ENCODE measurements around the gene HSFX4.
A peak's percentile ranks its signal among the peaks of the same experiment; 100 is the strongest.
"Not testable (repeated sequence)": the region's sequence is repeated elsewhere in the genome, so short reads cannot be mapped to it uniquely, and the experiment has no call there.

Gene HSFX4

DNA sequence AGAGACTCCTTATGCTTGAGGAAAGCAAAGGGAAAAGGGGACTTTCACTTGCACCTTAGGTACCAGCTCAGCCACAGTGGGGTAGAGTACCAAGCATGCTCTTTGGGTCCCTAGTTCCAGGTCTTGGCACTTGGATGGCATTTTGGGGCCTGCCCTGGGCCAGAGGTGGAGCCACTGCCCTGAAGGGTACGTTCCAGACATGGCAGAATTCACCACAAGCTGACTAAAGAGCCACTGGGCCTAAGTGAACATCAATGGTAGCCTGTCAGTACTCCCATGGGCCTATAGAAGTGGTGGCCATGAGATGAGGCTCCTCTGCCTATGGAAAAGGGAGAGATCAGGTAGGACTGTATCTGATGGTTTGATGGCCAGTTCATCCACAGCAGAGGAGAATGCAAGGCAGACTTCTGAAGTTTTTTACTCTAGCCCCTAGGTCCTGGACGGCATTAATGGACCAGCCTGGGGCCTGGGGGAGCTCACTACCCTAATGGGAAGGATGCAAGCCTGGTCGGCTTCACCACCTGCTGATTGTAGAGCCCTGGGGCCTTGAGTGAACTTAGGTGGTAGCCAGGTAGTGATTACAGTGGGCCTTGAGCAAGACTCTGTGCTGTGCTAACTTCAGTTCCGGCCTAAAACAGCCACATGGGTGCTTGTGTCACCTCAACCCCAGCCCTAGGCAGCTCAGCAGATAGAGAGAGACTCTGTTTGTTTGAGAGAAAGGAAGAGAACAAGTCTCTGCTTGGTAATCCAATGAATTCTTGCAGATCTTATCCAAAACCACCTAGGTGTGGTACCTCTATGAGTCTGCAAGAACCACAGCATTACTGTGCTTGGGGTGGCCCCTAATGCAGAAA, 19.8 kb upstream of the HSFX4 start:
- TF ChIP-seq, protein P1, sequence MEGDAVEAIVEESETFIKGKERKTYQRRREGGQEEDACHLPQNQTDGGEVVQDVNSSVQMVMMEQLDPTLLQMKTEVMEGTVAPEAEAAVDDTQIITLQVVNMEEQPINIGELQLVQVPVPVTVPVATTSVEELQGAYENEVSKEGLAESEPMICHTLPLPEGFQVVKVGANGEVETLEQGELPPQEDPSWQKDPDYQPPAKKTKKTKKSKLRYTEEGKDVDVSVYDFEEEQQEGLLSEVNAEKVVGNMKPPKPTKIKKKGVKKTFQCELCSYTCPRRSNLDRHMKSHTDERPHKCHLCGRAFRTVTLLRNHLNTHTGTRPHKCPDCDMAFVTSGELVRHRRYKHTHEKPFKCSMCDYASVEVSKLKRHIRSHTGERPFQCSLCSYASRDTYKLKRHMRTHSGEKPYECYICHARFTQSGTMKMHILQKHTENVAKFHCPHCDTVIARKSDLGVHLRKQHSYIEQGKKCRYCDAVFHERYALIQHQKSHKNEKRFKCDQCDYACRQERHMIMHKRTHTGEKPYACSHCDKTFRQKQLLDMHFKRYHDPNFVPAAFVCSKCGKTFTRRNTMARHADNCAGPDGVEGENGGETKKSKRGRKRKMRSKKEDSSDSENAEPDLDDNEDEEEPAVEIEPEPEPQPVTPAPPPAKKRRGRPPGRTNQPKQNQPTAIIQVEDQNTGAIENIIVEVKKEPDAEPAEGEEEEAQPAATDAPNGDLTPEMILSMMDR (IDR thresholded peaks at IDR 0.05; ENCODE audit: low read depth, low read length), result no peak
- no peak overlapping the region for H3K4me3 ChIP-seq (ENCODE audit: low read depth, low read length)

DNA sequence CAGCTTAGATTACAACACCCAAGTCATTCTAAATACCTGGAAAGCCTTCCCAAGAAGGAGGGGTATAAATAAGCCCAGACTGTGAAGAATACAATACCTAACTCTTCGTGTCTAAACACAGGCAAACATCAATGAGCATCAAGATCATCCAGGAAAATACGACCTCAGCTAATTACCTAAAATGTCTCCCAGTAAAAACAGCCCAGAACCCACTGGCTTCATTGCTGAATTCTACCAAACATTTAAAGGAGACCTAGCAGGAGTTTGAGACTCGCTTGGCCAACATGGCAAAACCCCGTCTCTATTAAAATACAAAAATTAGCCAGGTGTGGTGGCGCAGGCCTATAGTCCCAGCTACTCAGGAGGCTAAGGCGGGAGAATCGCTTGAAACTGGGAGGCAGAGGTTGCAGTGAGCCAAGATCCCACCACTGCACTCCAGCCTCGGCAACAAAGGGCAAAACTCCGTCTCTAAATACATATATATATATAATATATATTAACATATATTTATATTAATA, 19.1 kb upstream of the HSFX4 start:
- no peak overlapping the region for H3K4me3 ChIP-seq (ENCODE audit: low read depth, low read length)
- TF ChIP-seq, protein P1 (IDR thresholded peaks at IDR 0.05; ENCODE audit: low read depth, low read length), result no peak

DNA sequence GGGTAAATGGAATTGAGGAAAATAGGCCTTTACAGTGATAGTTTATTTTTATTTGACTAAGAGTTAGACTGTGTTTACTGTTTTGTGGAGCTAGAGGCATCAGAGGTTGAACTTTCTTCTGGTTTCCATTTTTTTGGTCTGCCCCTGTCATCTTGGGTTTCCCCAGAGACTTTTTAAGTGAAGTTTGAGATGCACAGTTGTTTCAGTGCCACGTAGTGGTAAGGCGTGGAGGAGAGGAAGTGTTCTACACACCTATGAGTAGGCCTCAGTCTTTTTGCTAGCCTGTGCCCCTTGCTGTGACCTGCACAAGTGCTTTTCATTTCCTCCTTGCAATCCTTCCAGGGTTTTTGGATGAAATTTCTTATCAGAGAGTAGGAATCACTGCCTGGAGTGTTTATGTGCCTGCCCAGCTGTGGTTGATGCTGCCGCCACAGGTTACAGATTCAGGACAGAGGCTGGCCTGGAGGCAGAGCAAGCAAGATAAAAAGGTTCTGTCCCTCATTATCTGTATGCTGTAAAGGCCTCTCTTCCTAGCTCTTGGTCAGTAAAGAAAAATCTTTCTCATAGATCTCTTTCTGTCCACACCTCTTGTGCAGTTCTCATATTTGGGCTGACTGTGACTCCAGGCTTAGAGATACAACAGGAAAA, 12.5 kb upstream of the HSFX4 start:
- H3K4me3 ChIP-seq (ENCODE audit: low read depth, low read length), result no peak overlapping the region
- TF ChIP-seq, protein P1 (IDR thresholded peaks at IDR 0.05; ENCODE audit: low read depth, low read length), result no peak

DNA sequence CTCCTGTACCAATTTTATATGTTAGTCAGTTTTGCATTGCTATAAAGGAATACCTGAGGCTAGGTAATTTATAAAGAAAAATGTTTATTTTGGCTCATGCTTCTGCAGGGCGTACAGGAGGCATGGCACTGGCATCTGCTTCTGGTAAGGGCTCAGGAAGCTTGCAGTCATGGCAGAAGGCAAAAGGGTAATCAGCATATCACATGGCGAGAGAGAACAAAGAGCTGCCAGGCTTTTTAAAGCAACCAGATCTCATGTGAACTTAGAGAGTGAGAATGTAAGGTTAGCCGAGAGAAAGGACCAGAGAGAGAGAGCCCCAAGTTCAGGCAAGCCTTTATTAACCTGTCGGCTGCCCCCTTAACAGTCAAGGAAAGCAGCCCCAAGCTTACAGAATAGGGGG, 5.5 kb upstream of the HSFX4 start:
- H3K4me3 ChIP-seq (ENCODE audit: low read depth, low read length), result not testable (repeated sequence)

DNA sequence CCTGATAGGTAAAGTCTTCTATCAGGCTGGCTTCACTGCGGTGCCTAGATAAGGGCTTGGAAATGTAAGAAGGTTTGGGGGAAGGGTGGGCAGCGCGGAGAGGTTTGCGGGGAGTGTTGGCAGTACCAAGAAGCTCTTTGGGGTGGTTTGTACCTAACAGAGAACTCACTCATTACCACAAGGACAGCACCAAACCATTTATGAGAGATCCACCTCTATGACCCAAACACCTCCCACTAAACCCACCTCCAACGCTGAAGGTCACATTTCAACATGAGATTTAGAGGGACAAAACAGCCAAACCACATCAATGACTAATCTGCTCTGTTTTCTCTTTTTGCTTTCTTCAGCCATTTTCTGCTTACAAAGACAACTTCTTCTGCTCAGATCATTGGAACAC, 4.9 kb upstream of the HSFX4 start:
- H3K4me3 ChIP-seq (ENCODE audit: low read depth, low read length), result not testable (repeated sequence)

DNA sequence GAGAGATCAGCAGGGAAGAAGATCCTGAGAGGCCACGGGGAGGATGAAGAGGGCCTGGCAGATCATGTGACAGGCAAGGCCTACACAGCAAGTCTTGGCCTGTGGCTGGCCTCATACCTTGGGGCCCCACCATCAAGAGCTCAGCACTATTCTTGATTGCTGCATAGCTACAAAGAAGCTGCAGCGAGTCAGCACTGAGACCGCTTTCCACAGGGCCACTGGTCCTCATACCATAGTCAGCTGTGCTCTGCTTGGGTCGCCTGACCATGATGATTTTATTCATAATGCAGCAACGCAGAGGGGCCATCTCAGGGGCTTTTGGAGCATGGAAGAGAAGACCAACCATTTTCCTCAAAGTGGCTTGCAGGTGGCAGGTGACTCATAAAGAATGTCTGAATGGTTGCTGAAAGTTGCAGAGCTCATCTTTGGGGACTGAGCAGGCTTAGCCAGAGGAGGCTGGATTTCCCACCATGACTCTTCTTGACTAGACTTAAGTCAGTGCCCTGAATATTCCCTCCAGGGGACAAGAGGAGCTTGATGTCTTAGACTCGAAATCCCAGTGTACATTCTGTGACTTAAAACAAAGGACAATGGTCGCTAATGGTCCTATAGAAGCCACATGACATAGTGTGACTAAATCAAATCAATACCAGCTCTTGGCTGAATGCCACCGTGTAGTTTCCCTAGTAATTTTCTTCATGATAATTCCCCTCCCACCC, 2.0 kb upstream of the HSFX4 start:
- not testable (repeated sequence) for H3K4me3 ChIP-seq (ENCODE audit: low read depth, low read length)

DNA sequence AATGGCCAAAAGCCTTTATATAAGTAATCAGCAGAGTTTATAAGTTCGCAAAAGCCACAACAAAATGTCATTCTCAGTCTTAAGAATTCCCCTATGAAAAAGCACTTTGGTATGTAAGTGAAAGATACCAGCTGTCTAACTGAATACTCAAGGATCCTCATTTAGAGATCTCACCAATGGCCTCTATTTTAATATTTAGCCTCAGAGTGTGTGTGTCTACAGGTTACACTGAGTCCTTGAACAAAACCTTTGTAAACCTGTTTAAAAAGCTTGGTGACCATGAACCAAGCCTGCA, 1.5 kb upstream of the HSFX4 start:
- not testable (repeated sequence) for H3K4me3 ChIP-seq (ENCODE audit: low read depth, low read length)

DNA sequence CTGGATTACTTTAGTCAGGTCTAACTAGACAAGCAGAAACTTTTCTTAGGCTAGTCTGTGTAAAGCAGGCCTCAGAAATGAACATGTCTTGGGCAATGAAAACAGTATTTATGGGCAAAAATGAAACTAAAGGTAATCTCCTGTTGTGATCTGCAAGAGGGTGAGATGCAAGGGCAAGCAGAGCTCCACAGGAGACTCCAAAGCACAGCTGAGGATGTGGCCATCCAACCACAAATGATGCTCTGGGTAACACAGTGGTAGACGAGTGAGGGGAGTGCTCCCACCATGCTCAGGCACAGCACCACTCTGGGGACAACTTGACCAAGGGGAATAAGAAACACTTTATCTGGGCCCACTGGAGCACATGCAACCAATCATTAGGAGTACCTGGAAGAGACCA, 738 bp upstream of the HSFX4 start:
- H3K4me3 ChIP-seq (ENCODE audit: low read depth, low read length), result not testable (repeated sequence)

DNA sequence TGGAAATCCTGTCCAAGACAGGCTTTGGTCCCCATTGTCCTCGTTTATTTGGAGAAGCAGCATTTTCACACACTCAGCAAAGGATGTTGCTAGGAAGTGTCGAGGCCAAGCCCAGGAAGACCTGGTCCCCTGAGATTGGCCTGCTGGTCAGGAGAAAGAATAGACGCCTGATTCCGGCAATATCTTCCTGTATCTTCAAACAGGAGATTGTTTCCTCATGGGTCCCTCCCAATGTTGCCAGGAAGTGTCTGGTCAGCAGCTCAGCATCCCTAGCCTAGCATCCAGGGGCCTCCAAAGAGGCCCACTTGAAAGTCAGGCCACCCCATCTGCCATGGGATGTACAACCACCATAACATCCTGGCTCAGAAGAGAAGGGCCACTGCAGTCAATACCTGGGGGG, 2.0 kb downstream of the HSFX4 start:
- not testable (repeated sequence) for H3K4me3 ChIP-seq (ENCODE audit: low read depth, low read length)

DNA sequence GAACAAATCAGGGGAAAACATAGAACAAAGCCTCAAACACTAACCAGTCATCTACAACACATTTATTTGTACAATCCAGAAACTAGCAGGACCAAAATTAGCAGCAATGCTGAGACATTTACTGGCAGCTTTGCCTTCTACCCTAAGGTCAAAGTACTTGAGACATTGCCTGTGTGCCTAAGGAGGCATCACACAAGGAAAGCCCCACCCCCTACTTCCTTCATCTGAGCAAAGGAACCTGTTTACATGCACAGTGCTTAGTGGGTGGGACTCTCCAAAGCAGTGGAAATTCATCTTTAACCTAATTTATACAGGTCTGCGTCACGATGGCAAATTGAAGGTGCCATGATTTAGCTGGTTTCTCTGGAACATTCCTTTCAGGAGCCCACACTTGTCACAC, 2.8 kb downstream of the HSFX4 start:
- not testable (repeated sequence) for H3K4me3 ChIP-seq (ENCODE audit: low read depth, low read length)

DNA sequence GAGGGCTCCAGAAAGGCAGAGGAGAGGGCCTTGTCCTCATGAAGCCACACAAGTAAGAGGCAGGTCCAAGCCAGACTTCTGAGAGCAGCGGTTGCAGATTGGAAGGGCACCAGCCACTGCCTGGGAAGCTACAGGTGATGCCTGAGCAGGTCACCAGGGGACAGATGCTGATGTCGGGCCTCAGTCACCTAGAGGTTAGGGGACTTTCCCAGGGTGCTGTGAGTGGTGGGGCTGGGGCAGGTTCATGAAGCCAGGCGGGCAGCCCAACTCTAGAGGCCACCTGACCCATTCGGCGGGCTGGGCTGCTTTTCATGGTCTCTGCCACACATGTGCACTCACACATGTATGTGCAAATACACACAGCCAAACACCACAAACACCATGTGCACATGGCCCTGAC, 3.6 kb downstream of the HSFX4 start:
- not testable (repeated sequence) for H3K4me3 ChIP-seq (ENCODE audit: low read depth, low read length)

DNA sequence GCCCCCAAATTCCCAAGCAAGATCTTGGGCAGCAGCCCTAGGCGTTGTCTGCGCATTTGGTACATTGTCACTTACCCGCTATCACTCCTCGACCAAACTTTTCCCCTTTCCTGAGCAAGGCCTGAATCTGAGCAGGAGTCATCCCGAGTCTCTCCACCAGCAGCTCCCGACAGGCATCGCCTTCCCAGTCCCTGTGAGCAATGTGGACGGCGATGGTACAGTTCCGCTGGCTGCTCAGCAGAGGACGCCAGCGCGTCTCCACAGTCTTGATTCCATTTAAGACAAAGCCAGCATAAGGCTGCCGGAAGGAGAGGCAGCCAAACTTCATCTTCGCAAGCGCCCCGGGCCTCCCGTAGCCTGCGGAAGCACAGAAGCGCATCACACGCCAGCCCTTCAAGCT, 4.2 kb downstream of the HSFX4 start:
- H3K4me3 ChIP-seq (ENCODE audit: low read depth, low read length), result not testable (repeated sequence)

DNA sequence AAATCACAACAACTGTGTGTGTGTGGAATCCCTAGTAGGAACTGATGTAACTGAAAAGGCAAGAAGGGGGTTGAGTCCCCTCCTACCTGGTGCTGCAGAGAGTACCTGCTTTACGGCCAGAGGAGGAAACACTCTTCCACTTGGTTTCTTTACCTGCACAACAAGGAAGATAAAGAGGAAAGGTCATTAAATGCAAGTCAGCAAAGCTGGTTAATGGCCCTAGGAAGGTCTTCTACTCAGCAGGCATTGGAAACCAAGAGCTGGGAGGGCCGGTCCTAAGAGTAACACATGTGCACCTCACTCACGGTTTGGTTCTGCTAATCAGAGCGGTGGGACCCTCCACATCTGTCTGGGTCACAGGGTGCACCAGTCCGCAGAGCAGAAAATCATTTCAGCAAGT, 8.0 kb downstream of the HSFX4 start:
- peak overlapping the region; percentile 81 for H3K4me3 ChIP-seq (ENCODE audit: low read depth, low read length)

Data from WI38 (cell line).